ENCODE results near the gene IGF2BP2.

DNA sequence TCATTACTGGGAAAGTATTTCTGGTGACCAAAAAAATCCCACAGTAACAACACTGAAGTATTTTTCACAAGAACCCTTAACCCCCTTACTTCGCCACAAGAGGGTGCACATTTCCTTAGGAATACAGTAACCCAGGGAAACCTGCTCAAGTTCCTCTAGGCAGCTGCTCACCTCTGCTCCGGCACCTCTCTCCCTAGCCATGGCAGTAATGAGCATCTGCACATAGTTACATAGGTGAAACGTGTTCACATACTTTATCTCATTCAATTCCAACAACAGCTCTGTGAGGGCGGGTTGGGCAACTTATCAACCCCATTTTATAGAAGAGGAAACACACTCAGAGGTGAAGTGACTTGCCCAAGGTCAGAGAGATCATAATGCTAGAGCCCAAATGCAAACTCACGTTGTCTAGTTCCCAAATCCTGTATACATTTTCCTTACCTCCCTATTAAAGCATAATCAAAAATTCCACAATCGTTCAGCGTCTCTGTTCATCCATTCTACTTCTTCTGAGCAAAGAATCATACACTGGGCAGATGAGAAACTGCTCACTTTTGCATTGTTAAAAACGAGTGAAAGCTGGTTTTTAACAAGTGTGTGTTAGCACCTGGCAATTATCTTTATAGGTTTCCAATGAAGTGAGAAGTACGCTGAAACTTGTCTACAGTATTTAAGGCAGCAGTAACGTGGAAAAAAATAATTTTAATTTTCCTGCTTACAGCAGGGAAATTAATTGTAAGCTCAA, 90.7 kb downstream of the IGF2BP2 start:
- TF ChIP-seq POLR2A (IDR thresholded peaks at IDR 0.05): no peak
- TF ChIP-seq, protein P1, sequence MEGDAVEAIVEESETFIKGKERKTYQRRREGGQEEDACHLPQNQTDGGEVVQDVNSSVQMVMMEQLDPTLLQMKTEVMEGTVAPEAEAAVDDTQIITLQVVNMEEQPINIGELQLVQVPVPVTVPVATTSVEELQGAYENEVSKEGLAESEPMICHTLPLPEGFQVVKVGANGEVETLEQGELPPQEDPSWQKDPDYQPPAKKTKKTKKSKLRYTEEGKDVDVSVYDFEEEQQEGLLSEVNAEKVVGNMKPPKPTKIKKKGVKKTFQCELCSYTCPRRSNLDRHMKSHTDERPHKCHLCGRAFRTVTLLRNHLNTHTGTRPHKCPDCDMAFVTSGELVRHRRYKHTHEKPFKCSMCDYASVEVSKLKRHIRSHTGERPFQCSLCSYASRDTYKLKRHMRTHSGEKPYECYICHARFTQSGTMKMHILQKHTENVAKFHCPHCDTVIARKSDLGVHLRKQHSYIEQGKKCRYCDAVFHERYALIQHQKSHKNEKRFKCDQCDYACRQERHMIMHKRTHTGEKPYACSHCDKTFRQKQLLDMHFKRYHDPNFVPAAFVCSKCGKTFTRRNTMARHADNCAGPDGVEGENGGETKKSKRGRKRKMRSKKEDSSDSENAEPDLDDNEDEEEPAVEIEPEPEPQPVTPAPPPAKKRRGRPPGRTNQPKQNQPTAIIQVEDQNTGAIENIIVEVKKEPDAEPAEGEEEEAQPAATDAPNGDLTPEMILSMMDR (IDR thresholded peaks at IDR 0.05): peak in 2 of 3 experiments; percentile 15 to 29
- no peak for TF ChIP-seq POLR2AphosphoS5 (IDR thresholded peaks at IDR 0.05; ENCODE audit: insufficient read depth in 1 of 2, low read depth in 1 of 2)
